Memory B cell (primary cell): ENCODE results near the gene HIVEP2.
A peak's percentile ranks its signal among the peaks of the same experiment; 100 is the strongest.

Experiments used
- ATAC-seq: fragments of 150-1000 bp; cut with Tn5 transposase; 2 replicates; pipeline ENCODE4 v1.10.0; 2021; ENCODE audit warnings: low read depth, mild to moderate bottlenecking, moderate library complexity
- DNase-seq, 2 donors: peaks; one replicate each; pipeline ENCODE4 v3.0.0; 2022; ENCODE audit warnings: low spot score in 2 of 2
- H3K27ac Mint-ChIP-seq: one replicate; pipeline ENCODE4 v1.8.0; 2022; ENCODE audit warnings: mild to moderate bottlenecking, moderate library complexity, mixed read lengths
- H3K27me3 Mint-ChIP-seq: one replicate; pipeline ENCODE4 v1.8.0; 2022; ENCODE audit warnings: mixed read lengths
- H3K36me3 Mint-ChIP-seq: one replicate; pipeline ENCODE4 v1.8.0; 2022; ENCODE audit warnings: mild to moderate bottlenecking, mixed read lengths
- H3K4me1 Mint-ChIP-seq: one replicate; pipeline ENCODE4 v1.8.0; 2022; ENCODE audit warnings: mixed read lengths
- H3K4me3 Mint-ChIP-seq: one replicate; pipeline ENCODE4 v1.8.0; 2022; ENCODE audit warnings: mild to moderate bottlenecking, moderate library complexity, mixed read lengths
- H3K9me3 Mint-ChIP-seq: one replicate; pipeline ENCODE4 v1.8.0; 2022; ENCODE audit warnings: mixed read lengths

The HIVEP2 gene

GRCh38 chr6:142901611-142902010 lies 43.4 kb downstream of the HIVEP2 start:
- Mint-ChIP-seq H3K9me3 (no peaks in the 10 kb centered on the region), H3K36me3 (peaks cover 5% of the 10 kb centered on the region), H3K4me3 (no peak overlapping the region), H3K27me3 (no peaks in the 10 kb centered on the region), H3K4me1 (peaks cover 13% of the 10 kb centered on the region), H3K27ac (peak overlapping the region; percentile 93)
- no peak for DNase-seq
- no peak for ATAC-seq

GRCh38 chr6:142900227-142900971 lies 44.6 kb downstream of the HIVEP2 start:
- peaks cover 16% of the 10 kb centered on the region for H3K4me1 Mint-ChIP-seq

GRCh38 chr6:142898927-142899895 lies 45.8 kb downstream of the HIVEP2 start:
- DNase-seq = no peak
- ATAC-seq = no peak
- no peaks in the 10 kb centered on the region for H3K9me3 Mint-ChIP-seq
- H3K27ac Mint-ChIP-seq = no peak overlapping the region
- no peak overlapping the region for H3K4me3 Mint-ChIP-seq
- H3K4me1 Mint-ChIP-seq = peaks cover 16% of the 10 kb centered on the region
- H3K36me3 Mint-ChIP-seq = peaks cover 10% of the 10 kb centered on the region
- H3K27me3 Mint-ChIP-seq = no peaks in the 10 kb centered on the region

More at GRCh38 chr6:142900227-142900971, 44.6 kb downstream of the HIVEP2 start:
- no peak for DNase-seq
- Mint-ChIP-seq H3K4me3 (no peak overlapping the region), H3K9me3 (no peaks in the 10 kb centered on the region), H3K27me3 (no peaks in the 10 kb centered on the region), H3K36me3 (peaks cover 8% of the 10 kb centered on the region), H3K27ac (peak overlapping the region; percentile 16)
- ATAC-seq = no peak

- Mint-ChIP-seq H3K27me3 (no peaks in the 10 kb centered on the region), H3K4me3 (no peak overlapping the region), H3K4me1 (peaks cover 12% of the 10 kb centered on the region), H3K36me3 (peaks cover 10% of the 10 kb centered on the region), H3K27ac (no peak overlapping the region), H3K9me3 (no peaks in the 10 kb centered on the region)
- ATAC-seq (no peak), DNase-seq (no peak)
Observed at GRCh38 chr6:142897659-142898058, 47.3 kb downstream of the HIVEP2 start.

GRCh38 chr6:142896732-142897131 lies 48.2 kb downstream of the HIVEP2 start:
- no peaks in the 10 kb centered on the region for H3K27me3 Mint-ChIP-seq
- H3K4me1 Mint-ChIP-seq = peaks cover 13% of the 10 kb centered on the region
- H3K9me3 Mint-ChIP-seq = no peaks in the 10 kb centered on the region
- peaks cover 10% of the 10 kb centered on the region for H3K36me3 Mint-ChIP-seq
- ATAC-seq (no peak), DNase-seq (no peak)
- no peak overlapping the region for H3K4me3 Mint-ChIP-seq
- no peak overlapping the region for H3K27ac Mint-ChIP-seq

GRCh38 chr6:142893088-142893487 lies 51.9 kb downstream of the HIVEP2 start:
- H3K27me3 Mint-ChIP-seq = no peaks in the 10 kb centered on the region
- ATAC-seq (no peak), DNase-seq (no peak)
- no peaks in the 10 kb centered on the region for H3K9me3 Mint-ChIP-seq
- H3K27ac Mint-ChIP-seq = no peak overlapping the region
- peaks cover 11% of the 10 kb centered on the region for H3K36me3 Mint-ChIP-seq
- peaks cover 27% of the 10 kb centered on the region for H3K4me1 Mint-ChIP-seq
- no peak overlapping the region for H3K4me3 Mint-ChIP-seq

GRCh38 chr6:142892254-142893021 lies 52.5 kb downstream of the HIVEP2 start:
- peak overlapping the region; percentile 75 for H3K27ac Mint-ChIP-seq

GRCh38 chr6:142891454-142891853 lies 53.5 kb downstream of the HIVEP2 start:
- peaks cover 37% of the 10 kb centered on the region for H3K4me1 Mint-ChIP-seq
- H3K9me3 Mint-ChIP-seq = no peaks in the 10 kb centered on the region
- ATAC-seq (no peak), DNase-seq (no peak)
- H3K27ac Mint-ChIP-seq = no peak overlapping the region
- H3K4me3 Mint-ChIP-seq = no peak overlapping the region
- peaks cover 11% of the 10 kb centered on the region for H3K36me3 Mint-ChIP-seq
- no peaks in the 10 kb centered on the region for H3K27me3 Mint-ChIP-seq

More at GRCh38 chr6:142892254-142893021, 52.5 kb downstream of the HIVEP2 start:
- DNase-seq = no peak
- Mint-ChIP-seq H3K4me3 (no peak overlapping the region), H3K36me3 (peaks cover 11% of the 10 kb centered on the region), H3K27me3 (no peaks in the 10 kb centered on the region), H3K4me1 (peaks cover 30% of the 10 kb centered on the region), H3K9me3 (no peaks in the 10 kb centered on the region)
- no peak for ATAC-seq

- peak overlapping the region; percentile 69 for H3K27ac Mint-ChIP-seq
- ATAC-seq (no peak), DNase-seq (no peak)
- H3K9me3 Mint-ChIP-seq = no peaks in the 10 kb centered on the region
- H3K4me1 Mint-ChIP-seq = peaks cover 47% of the 10 kb centered on the region
- peaks cover 7% of the 10 kb centered on the region for H3K36me3 Mint-ChIP-seq
- H3K4me3 Mint-ChIP-seq = no peak overlapping the region
- H3K27me3 Mint-ChIP-seq = no peaks in the 10 kb centered on the region
Observed at GRCh38 chr6:142888456-142888855, 56.5 kb downstream of the HIVEP2 start.

- Mint-ChIP-seq H3K4me3 (peak overlapping the region; percentile 40), H3K4me1 (peaks cover 51% of the 10 kb centered on the region), H3K27ac (peak overlapping the region; percentile 93), H3K27me3 (no peaks in the 10 kb centered on the region), H3K36me3 (peaks cover 7% of the 10 kb centered on the region), H3K9me3 (no peaks in the 10 kb centered on the region)
- DNase-seq (no peak), ATAC-seq (no peak)
Observed at GRCh38 chr6:142887517-142887916, 57.5 kb downstream of the HIVEP2 start.

GRCh38 chr6:142886431-142887170 lies 58.4 kb downstream of the HIVEP2 start:
- peak; percentile 49 for ATAC-seq
- peak overlapping the region; percentile 93 for H3K27ac Mint-ChIP-seq
- peaks cover 49% of the 10 kb centered on the region for H3K4me1 Mint-ChIP-seq

GRCh38 chr6:142885182-142885867 lies 59.7 kb downstream of the HIVEP2 start:
- peak overlapping the region; percentile 97 for H3K27ac Mint-ChIP-seq
- peak overlapping the region; percentile 96 for H3K4me3 Mint-ChIP-seq
- H3K9me3 Mint-ChIP-seq = no peaks in the 10 kb centered on the region
- H3K4me1 Mint-ChIP-seq = peaks cover 51% of the 10 kb centered on the region
- peaks cover 13% of the 10 kb centered on the region for H3K36me3 Mint-ChIP-seq
- peak; percentile 50 to 65 for DNase-seq
- peak; percentile 86 for ATAC-seq
- no peaks in the 10 kb centered on the region for H3K27me3 Mint-ChIP-seq

More at GRCh38 chr6:142886431-142887170, 58.4 kb downstream of the HIVEP2 start:
- peak in 1 of 2 donors; percentile 43 for DNase-seq
- H3K27me3 Mint-ChIP-seq = no peaks in the 10 kb centered on the region
- peaks cover 9% of the 10 kb centered on the region for H3K36me3 Mint-ChIP-seq
- H3K4me3 Mint-ChIP-seq = peak overlapping the region; percentile 49
- no peaks in the 10 kb centered on the region for H3K9me3 Mint-ChIP-seq
